PFSK-1 (cell line): ENCODE data around the gene HLA-A.

Experiments used
- FOXP2 ChIP-seq: optimal IDR thresholded peaks from 2 replicates; pipeline ENCODE3; 2011; ENCODE audit warnings: borderline replicate concordance, control low read depth, inconsistent platforms; ENCODE audit not compliant: insufficient read depth; ENCODE audit errors: extremely low read length, extremely low read depth
- POLR2AphosphoS5 ChIP-seq: IDR thresholded peaks from 2 replicates; pipeline ENCODE4 v1.6.1; 2012; ENCODE audit warnings: low read depth, mild to moderate bottlenecking, control low read depth, low read length, moderate library complexity
- REST ChIP-seq, 2 experiments: IDR thresholded peaks; 2 replicates each; pipeline versions ENCODE4 v1.6.1 to v1.8.0; 2011 to 2012; ENCODE audit warnings: low read depth in 2 of 2, low read length in 2 of 2, control low read depth in 1 of 2, inconsistent platforms in 1 of 2, mild to moderate bottlenecking in 1 of 2, moderate library complexity in 1 of 2; ENCODE audit not compliant: insufficient read depth in 1 of 2
- SIN3A ChIP-seq: IDR thresholded peaks from 2 replicates; pipeline ENCODE4 v1.6.1; 2012; ENCODE audit warnings: mild to moderate bottlenecking, low read length, moderate library complexity, borderline replicate concordance; ENCODE audit not compliant: insufficient read depth
- TAF1 ChIP-seq: IDR thresholded peaks from 2 replicates; pipeline ENCODE4 v1.6.1; 2012; ENCODE audit warnings: low read length, control low read depth, borderline replicate concordance; ENCODE audit not compliant: insufficient read depth

Gene HLA-A

GRCh38 chr6:29984232-29984631, 41.9 kb downstream of the HLA-A start:
- TF ChIP-seq POLR2AphosphoS5 (no peak), FOXP2 (no peak), TAF1 (no peak), SIN3A (no peak), REST (IDR thresholded peaks at IDR 0.05; ENCODE audit: insufficient read depth in 1 of 2, low read depth in 2 of 2, low read length in 2 of 2) (no peak)

GRCh38 chr6:29984992-29985391, 42.7 kb downstream of the HLA-A start:
- TF ChIP-seq SIN3A (no peak), TAF1 (no peak), POLR2AphosphoS5 (no peak), FOXP2 (no peak), REST (IDR thresholded peaks at IDR 0.05; ENCODE audit: insufficient read depth in 1 of 2, low read depth in 2 of 2, low read length in 2 of 2) (no peak)

GRCh38 chr6:29986179-29986781, 43.9 kb downstream of the HLA-A start:
- no peak for TF ChIP-seq TAF1
- TF ChIP-seq FOXP2, result no peak
- TF ChIP-seq REST (IDR thresholded peaks at IDR 0.05; ENCODE audit: insufficient read depth in 1 of 2, low read depth in 2 of 2, low read length in 2 of 2), result no peak
- TF ChIP-seq SIN3A, result no peak
- TF ChIP-seq POLR2AphosphoS5, result no peak

DNA sequence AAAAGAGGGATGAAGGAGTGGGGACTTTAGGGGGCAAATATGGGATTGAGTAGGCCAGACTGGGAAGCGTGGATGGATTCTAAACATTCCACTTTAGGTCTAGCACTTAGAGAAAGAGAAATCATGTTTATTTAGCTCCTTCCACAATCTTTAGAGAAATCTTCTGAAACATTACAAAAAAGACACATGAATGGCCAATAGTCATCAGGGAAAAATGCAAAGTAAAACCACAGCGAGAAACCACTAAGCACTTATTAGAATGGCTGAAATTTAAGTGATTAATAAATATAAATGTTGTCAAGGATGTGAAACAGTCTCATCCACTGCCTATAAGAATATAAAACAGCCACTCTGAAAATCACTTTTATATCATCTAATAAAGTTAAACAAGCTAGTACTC, 46.9 kb downstream of the HLA-A start:
- TF ChIP-seq SIN3A, result no peak
- no peak for TF ChIP-seq POLR2AphosphoS5
- TF ChIP-seq REST (IDR thresholded peaks at IDR 0.05; ENCODE audit: insufficient read depth in 1 of 2, low read depth in 2 of 2, low read length in 2 of 2), result no peak
- TF ChIP-seq TAF1, result no peak
- no peak for TF ChIP-seq FOXP2

DNA sequence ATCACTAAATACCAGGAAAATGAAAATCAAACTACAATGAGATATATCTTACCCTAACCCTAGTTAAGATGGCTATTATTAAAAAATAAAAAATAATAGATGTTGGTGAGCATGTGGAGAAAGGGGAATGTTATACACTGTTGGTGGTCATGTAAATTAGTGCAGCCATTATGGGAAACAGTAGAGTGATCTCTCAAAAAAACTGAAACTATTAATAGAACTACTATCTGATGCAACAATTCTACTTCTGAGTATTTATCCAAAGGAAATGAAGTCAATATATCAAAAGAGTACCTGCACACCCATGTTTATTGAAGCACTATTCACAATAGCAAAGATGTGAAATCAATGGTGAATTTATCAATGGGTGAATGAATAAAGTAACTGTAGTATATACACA, 48.6 kb downstream of the HLA-A start:
- TF ChIP-seq FOXP2 (no peak), POLR2AphosphoS5 (no peak), TAF1 (no peak), REST (IDR thresholded peaks at IDR 0.05; ENCODE audit: insufficient read depth in 1 of 2, low read depth in 2 of 2, low read length in 2 of 2) (no peak)
